IMR-90 (cell line): ENCODE measurements around the gene IQCM. TPM values are rescaled to one million over a fixed set of nuclear protein-coding genes. Genes with fewer than 3 reads are reported as not detected.

Experiments
- ATAC-seq: fragments of 200-7000 bp; cut with Tn5 transposase; 2 replicates; pipeline ENCODE4 v1.9.1; 2020; ENCODE audit warnings: low read depth, mild to moderate bottlenecking, moderate library complexity
- BruUV-seq: library from RNA; stranded (reverse); fragments of 400-500 nt; replicated peaks from 2 replicates; lab custom pipeline; 2021; lab: Mats Ljungman, UMichigan
- CTCF ChIA-PET: fragments of 300-600 bp; formaldehyde crosslinking; extraction: SDS; loops from one replicate; lab custom pipeline; 2021; ENCODE audit warnings: antibody characterized with exemption; lab: Yijun Ruan, JAX
- POLR2A ChIA-PET: fragments of 300-600 bp; sonication (Branson Sonifier 250); formaldehyde crosslinking; loops from one replicate; lab custom pipeline; 2022; ENCODE audit warnings: antibody characterized with exemption; ENCODE audit not compliant: unreplicated experiment; lab: Charles Lee
- DNase-seq: peaks from one replicate; pipeline ENCODE4 v3.0.0; 2013
- H2AFZ ChIP-seq: replicated peaks from 2 replicates; pipeline ENCODE3; 2013; ENCODE audit warnings: low read length, mild to moderate bottlenecking; ENCODE audit not compliant: poor library complexity
- H2AK5ac ChIP-seq: 2 replicates; pipeline ENCODE4 v1.6.1; 2013; ENCODE audit warnings: low read depth, low read length, inconsistent platforms
- H2AK9ac ChIP-seq: replicated peaks from 2 replicates; pipeline ENCODE3; 2013; ENCODE audit warnings: mild to moderate bottlenecking, low read depth, low read length, moderate library complexity; ENCODE audit not compliant: poor library complexity
- H2BK120ac ChIP-seq: 2 replicates; pipeline ENCODE4 v1.6.1; 2013; ENCODE audit warnings: low read depth, low read length, inconsistent platforms
- H2BK15ac ChIP-seq: 3 replicates; pipeline ENCODE4 v1.6.1; 2013; ENCODE audit warnings: low read depth, low read length, inconsistent platforms
- H2BK20ac ChIP-seq: 2 replicates; pipeline ENCODE4 v1.6.1; 2013; ENCODE audit warnings: low read depth, mild to moderate bottlenecking, inconsistent platforms, low read length, moderate library complexity
- H2BK5ac ChIP-seq: 2 replicates; pipeline ENCODE4 v1.6.1; 2013; ENCODE audit warnings: mild to moderate bottlenecking, low read depth, low read length, inconsistent platforms; ENCODE audit not compliant: poor library complexity, severe bottlenecking
- H3K14ac ChIP-seq: replicated peaks from 2 replicates; pipeline ENCODE4 v1.6.1; 2013; ENCODE audit warnings: low read depth, low read length, inconsistent platforms
- H3K18ac ChIP-seq: 2 replicates; pipeline ENCODE4 v1.6.1; 2013; ENCODE audit warnings: low read depth, low read length, control low read depth
- H3K23ac ChIP-seq: 2 replicates; pipeline ENCODE4 v1.6.1; 2013; ENCODE audit warnings: low read depth, low read length, inconsistent platforms
- H3K27ac ChIP-seq: 2 replicates; pipeline ENCODE4 v1.5.1; 2013; ENCODE audit warnings: mild to moderate bottlenecking, control low read depth, low read length; ENCODE audit not compliant: insufficient read depth
- H3K27me3 ChIP-seq: 2 replicates; pipeline ENCODE4 v1.6.1; 2013; ENCODE audit warnings: low read length; ENCODE audit not compliant: control insufficient read depth, insufficient read depth
- H3K36me3 ChIP-seq: 2 replicates; pipeline ENCODE4 v1.6.1; 2013; ENCODE audit warnings: low read length, mixed read lengths; ENCODE audit not compliant: control insufficient read depth, insufficient read depth
- H3K4ac ChIP-seq: 2 replicates; pipeline ENCODE4 v1.6.1; 2013; ENCODE audit warnings: low read depth, low read length, inconsistent platforms
- H3K4me1 ChIP-seq: 2 replicates; pipeline ENCODE4 v1.6.1; 2013; ENCODE audit warnings: low read length, mixed read lengths; ENCODE audit not compliant: control insufficient read depth, insufficient read depth
- H3K4me2 ChIP-seq: 2 replicates; pipeline ENCODE4 v1.6.1; 2013; ENCODE audit warnings: low read depth, mild to moderate bottlenecking, control low read depth, low read length, moderate library complexity
- H3K4me3 ChIP-seq: 2 replicates; pipeline ENCODE4 v1.5.1; 2013; ENCODE audit warnings: low read depth, mild to moderate bottlenecking, control low read depth, low read length, moderate library complexity; ENCODE audit not compliant: insufficient read depth
- H3K56ac ChIP-seq: 2 replicates; pipeline ENCODE4 v1.6.1; 2013; ENCODE audit warnings: low read length, inconsistent platforms; ENCODE audit not compliant: insufficient read depth; ENCODE audit errors: extremely low read depth
- H3K79me1 ChIP-seq, 2 experiments: 2 replicates each; pipeline ENCODE4 v1.6.1; 2013; ENCODE audit warnings: low read length in 2 of 2, inconsistent platforms in 1 of 2, low read depth in 1 of 2
- H3K9ac ChIP-seq: 2 replicates; pipeline ENCODE4 v1.6.1; 2013; ENCODE audit warnings: low read depth, low read length, control low read depth
- H3K9me1 ChIP-seq: 2 replicates; pipeline ENCODE4 v1.6.1; 2013; ENCODE audit warnings: low read length, inconsistent platforms; ENCODE audit not compliant: insufficient read depth
- H3K9me3 ChIP-seq: 2 replicates; pipeline ENCODE4 v1.6.1; 2013; ENCODE audit warnings: low read length; ENCODE audit not compliant: control insufficient read depth, insufficient read depth
- H4K20me1 ChIP-seq: 2 replicates; pipeline ENCODE4 v1.6.1; 2013; ENCODE audit warnings: low read length, inconsistent platforms; ENCODE audit not compliant: insufficient read depth
- H4K5ac ChIP-seq: 2 replicates; pipeline ENCODE4 v1.6.1; 2013; ENCODE audit warnings: mild to moderate bottlenecking, low read depth, low read length, control low read depth
- H4K8ac ChIP-seq, 2 experiments: 2 replicates each; pipeline ENCODE4 v1.6.1; 2013; ENCODE audit warnings: low read depth in 2 of 2, low read length in 2 of 2, control low read depth in 1 of 2, inconsistent platforms in 1 of 2
- H4K91ac ChIP-seq: 2 replicates; pipeline ENCODE4 v1.6.1; 2013; ENCODE audit warnings: low read depth, low read length, inconsistent platforms; ENCODE audit not compliant: insufficient read depth
- CEBPB ChIP-seq: IDR thresholded peaks from 2 replicates; pipeline ENCODE4 v1.6.1; 2012; ENCODE audit warnings: low read depth, low read length, improper control_type of control experiment
- CHD1 ChIP-seq: IDR thresholded peaks from 2 replicates; pipeline ENCODE4 v1.6.1; 2012; ENCODE audit warnings: low read depth, low read length, improper control_type of control experiment
- MAFK ChIP-seq: IDR thresholded peaks from 2 replicates; pipeline ENCODE4 v1.6.1; 2012; ENCODE audit warnings: low read depth, low read length, improper control_type of control experiment
- POLR2A ChIP-seq: IDR thresholded peaks from 2 replicates; pipeline ENCODE4 v1.6.1; 2012; ENCODE audit warnings: mild to moderate bottlenecking, low read depth, low read length
- WGBS, 2 experiments: methylation state at CpG; one replicate each; pipeline versions ENCODE4 v1.1.5 to v1.1.7; 2013; ENCODE audit warnings: missing lambda C conversion rate in 2 of 2; ENCODE audit not compliant: insufficient read length in 1 of 2; ENCODE audit errors: extremely low coverage in 2 of 2; 5-methylcytosine and 5-hydroxymethylcytosine counted together
- dilution Hi-C: fragments of 300-500 bp; cut with HindIII; formaldehyde crosslinking; loops from one replicate; pipeline ENCODE4 v1.14.3; 2018; ENCODE audit warnings: low sequenced_read_pairs; ENCODE audit not compliant: unreplicated experiment
- in situ Hi-C: fragments of 300-500 bp; cut with MboI; formaldehyde crosslinking; loops from 3 replicates; pipeline ENCODE4 v1.14.3; 2019; ENCODE audit warnings: low sequenced_read_pairs, inconsistent platforms, mixed read lengths
- intact Hi-C: fragments of 100-400 bp; cut with micrococcal nuclease; formaldehyde crosslinking; loops from 2 replicates; pipeline ENCODE4 v1.10.0; 2022
- polyA plus RNA-seq, 3 experiments: library from polyadenylated mRNA; depleted of rRNA; stranded (reverse); fragments of >200 nt; gene quantifications; 2 replicates each; pipeline ENCODE4 v1.2.3, GENCODE V29; 2012; ENCODE audit warnings: low replicate concordance in 1 of 3
- total RNA-seq: library from RNA; depleted of rRNA; stranded (reverse); fragments of >200 nt; gene quantifications from 2 replicates; pipeline ENCODE4 v1.2.3, GENCODE V29; 2012

The IQCM gene
- total and polyA plus RNA-seq, 2 of the 4 experiments (the other 2 are of a cell fraction) = not detected

GRCh38 chr4:149751174-149751573 lies 64.5 kb downstream of the IQCM start:
- H2BK120ac ChIP-seq = no peak overlapping the region
- no TSS peak for BruUV-seq
- H3K18ac ChIP-seq = no peak overlapping the region
- WGBS, 2 experiments = 83% methylated on average over 2 of the region's 4 CpGs; no CpG with 5 or more reads in 1 of the 2 experiments
- H3K9ac ChIP-seq = no peak overlapping the region
- no peaks in the 10 kb centered on the region for H3K36me3 ChIP-seq
- H4K91ac ChIP-seq = no peak overlapping the region
- no peak overlapping the region for H3K4ac ChIP-seq
- dilution Hi-C loops (no loop called here), in situ Hi-C loops (no loop called here), intact Hi-C loops (no loop called here)
- no peak overlapping the region for H2BK15ac ChIP-seq
- no peak for TF ChIP-seq CHD1
- TF ChIP-seq POLR2A = no peak
- no peak for TF ChIP-seq CEBPB
- TF ChIP-seq MAFK = no peak
- H3K23ac ChIP-seq = no peak overlapping the region
- CTCF ChIA-PET = interaction anchor here (0.5 kb wide), 1 partner anchor 51 kb away, joined by 4 read pairs; no protein-coding TSS in a partner anchor
- H2BK20ac ChIP-seq = no peak overlapping the region
- no peak overlapping the region for H3K4me3 ChIP-seq
- no peaks in the 10 kb centered on the region for H3K9me3 ChIP-seq
- H3K4me2 ChIP-seq = no peak overlapping the region
- H2BK5ac ChIP-seq = no peak overlapping the region
- H3K9me1 ChIP-seq = no peaks in the 10 kb centered on the region
- no peaks in the 10 kb centered on the region for H3K27me3 ChIP-seq
- no peak overlapping the region for H2AK5ac ChIP-seq
- ATAC-seq (no peak), DNase-seq (no peak)
- no peak overlapping the region for H3K27ac ChIP-seq
- no peak overlapping the region for H2AFZ ChIP-seq
- no peaks in the 10 kb centered on the region for H4K20me1 ChIP-seq
- no peak overlapping the region for H4K5ac ChIP-seq
- H3K4me1 ChIP-seq = no peaks in the 10 kb centered on the region
- no peak overlapping the region for H3K14ac ChIP-seq
- no peaks in the 10 kb centered on the region for H3K79me1 ChIP-seq
- H4K8ac ChIP-seq = no peak overlapping the region
- no peak overlapping the region for H3K56ac ChIP-seq
- H2AK9ac ChIP-seq = no peak overlapping the region
- POLR2A ChIA-PET = no interaction called here
